HEK293 (cell line): ENCODE measurements around the gene COA8.

Source experiments
- BCL11B ChIP-seq: fragments of 450-650 bp; formaldehyde crosslinking; IDR thresholded peaks from 2 replicates; pipeline ENCODE4 v1.5.1; 2016; ENCODE audit warnings: low read depth, missing biosample characterization, missing genetic modification characterization
- BCL6B ChIP-seq: fragments of 450-650 bp; formaldehyde crosslinking; IDR thresholded peaks from 2 replicates; pipeline ENCODE4 v1.5.1; 2017; ENCODE audit warnings: missing biosample characterization, missing genetic modification characterization
- GFI1B ChIP-seq: fragments of 450-650 bp; formaldehyde crosslinking; IDR thresholded peaks from 2 replicates; pipeline ENCODE4 v1.5.1; 2016; ENCODE audit warnings: missing biosample characterization, missing genetic modification characterization
- GLIS1 ChIP-seq: fragments of 450-650 bp; formaldehyde crosslinking; IDR thresholded peaks from 2 replicates; pipeline ENCODE4 v1.5.1; 2016; ENCODE audit warnings: missing biosample characterization, missing genetic modification characterization
- GLIS2 ChIP-seq: fragments of 450-650 bp; formaldehyde crosslinking; IDR thresholded peaks from 2 replicates; pipeline ENCODE4 v1.5.1; 2016; ENCODE audit warnings: missing biosample characterization, missing genetic modification characterization
- KLF10 ChIP-seq: fragments of 450-650 bp; IDR thresholded peaks from 2 replicates; pipeline ENCODE4 v1.5.1; 2018; ENCODE audit warnings: missing biosample characterization, mild to moderate bottlenecking, missing genetic modification characterization
- MYNN ChIP-seq: fragments of 450-650 bp; formaldehyde crosslinking; IDR thresholded peaks from 2 replicates; pipeline ENCODE4 v1.5.1; 2016; ENCODE audit warnings: missing biosample characterization, missing genetic modification characterization, borderline replicate concordance
- PRDM6 ChIP-seq: fragments of 450-650 bp; formaldehyde crosslinking; IDR thresholded peaks from 2 replicates; pipeline ENCODE4 v1.5.1; 2017; ENCODE audit warnings: missing biosample characterization, missing genetic modification characterization
- SCRT2 ChIP-seq: fragments of 450-650 bp; formaldehyde crosslinking; IDR thresholded peaks from 2 replicates; pipeline ENCODE4 v1.5.1; 2016; ENCODE audit warnings: missing biosample characterization, missing genetic modification characterization
- SP3 ChIP-seq: fragments of 450-650 bp; formaldehyde crosslinking; IDR thresholded peaks from 2 replicates; pipeline ENCODE4 v1.5.1; 2016; ENCODE audit warnings: missing biosample characterization, missing genetic modification characterization
- SP7 ChIP-seq: fragments of 450-650 bp; formaldehyde crosslinking; IDR thresholded peaks from 2 replicates; pipeline ENCODE4 v1.5.1; 2016; ENCODE audit warnings: missing biosample characterization, missing genetic modification characterization
- YY1 ChIP-seq: fragments of 450-650 bp; formaldehyde crosslinking; IDR thresholded peaks from 2 replicates; pipeline ENCODE4 v1.5.1; 2018; ENCODE audit warnings: missing biosample characterization, missing genetic modification characterization
- ZBTB21 ChIP-seq: fragments of 450-650 bp; formaldehyde crosslinking; IDR thresholded peaks from 2 replicates; pipeline ENCODE4 v1.5.1; 2017; ENCODE audit warnings: missing biosample characterization, missing genetic modification characterization
- ZFP69B ChIP-seq: fragments of 450-650 bp; formaldehyde crosslinking; IDR thresholded peaks from 2 replicates; pipeline ENCODE4 v1.5.1; 2016; ENCODE audit warnings: missing biosample characterization, missing genetic modification characterization
- ZNF132 ChIP-seq: fragments of 450-650 bp; formaldehyde crosslinking; IDR thresholded peaks from 2 replicates; pipeline ENCODE4 v1.5.1; 2017; ENCODE audit warnings: missing biosample characterization, missing genetic modification characterization, borderline replicate concordance
- ZNF133 ChIP-seq: fragments of 450-650 bp; formaldehyde crosslinking; IDR thresholded peaks from 2 replicates; pipeline ENCODE4 v1.5.1; 2016; ENCODE audit warnings: missing biosample characterization, missing genetic modification characterization
- ZNF2 ChIP-seq: fragments of 450-650 bp; formaldehyde crosslinking; IDR thresholded peaks from 2 replicates; pipeline ENCODE4 v1.5.1; 2016; ENCODE audit warnings: missing biosample characterization, missing genetic modification characterization
- ZNF214 ChIP-seq: fragments of 450-650 bp; formaldehyde crosslinking; IDR thresholded peaks from 2 replicates; pipeline ENCODE4 v1.5.1; 2017; ENCODE audit warnings: missing biosample characterization, mild to moderate bottlenecking, missing genetic modification characterization, borderline replicate concordance
- ZNF274 ChIP-seq, 2 experiments: fragments of 200-500 bp in 1 of 2; fragments of 450-650 bp in 1 of 2; sonication (Bioruptor generic) in 1 of 2; formaldehyde crosslinking in 1 of 2; IDR thresholded peaks; 2 replicates each; pipeline versions ENCODE4 v1.5.1 to v1.6.1; 2014 to 2016; ENCODE audit warnings: borderline replicate concordance in 1 of 2, inconsistent platforms in 1 of 2, low read length in 1 of 2, missing biosample characterization in 1 of 2, missing genetic modification characterization in 1 of 2
- ZNF292 ChIP-seq: fragments of 450-650 bp; formaldehyde crosslinking; IDR thresholded peaks from 2 replicates; pipeline ENCODE4 v1.5.1; 2016; ENCODE audit warnings: low read depth, missing biosample characterization, missing genetic modification characterization, borderline replicate concordance
- ZNF350 ChIP-seq: fragments of 450-650 bp; formaldehyde crosslinking; IDR thresholded peaks from 2 replicates; pipeline ENCODE4 v1.5.0; 2017; ENCODE audit warnings: missing biosample characterization, mild to moderate bottlenecking, missing genetic modification characterization
- ZNF48 ChIP-seq: fragments of 450-650 bp; formaldehyde crosslinking; IDR thresholded peaks from 2 replicates; pipeline ENCODE4 v1.5.1; 2016; ENCODE audit warnings: missing biosample characterization, missing genetic modification characterization
- ZNF501 ChIP-seq: fragments of 450-650 bp; formaldehyde crosslinking; IDR thresholded peaks from 2 replicates; pipeline ENCODE4 v1.5.1; 2016; ENCODE audit warnings: missing biosample characterization, missing genetic modification characterization
- ZNF510 ChIP-seq: fragments of 450-650 bp; formaldehyde crosslinking; IDR thresholded peaks from 2 replicates; pipeline ENCODE4 v1.5.1; 2018; ENCODE audit warnings: mild to moderate bottlenecking, missing genetic modification characterization, missing biosample characterization; ENCODE audit not compliant: insufficient replicate concordance
- ZNF561 ChIP-seq: fragments of 450-650 bp; IDR thresholded peaks from 2 replicates; pipeline ENCODE4 v1.5.1; 2018; ENCODE audit warnings: missing biosample characterization, missing genetic modification characterization, borderline replicate concordance
- ZNF585B ChIP-seq: fragments of 450-650 bp; formaldehyde crosslinking; IDR thresholded peaks from 2 replicates; pipeline ENCODE4 v1.5.1; 2016; ENCODE audit warnings: missing biosample characterization, missing genetic modification characterization
- ZNF624 ChIP-seq: fragments of 450-650 bp; formaldehyde crosslinking; IDR thresholded peaks from 2 replicates; pipeline ENCODE4 v1.5.1; 2017; ENCODE audit warnings: missing biosample characterization, missing genetic modification characterization
- ZNF664 ChIP-seq: fragments of 450-650 bp; formaldehyde crosslinking; IDR thresholded peaks from 2 replicates; pipeline ENCODE4 v1.5.1; 2016; ENCODE audit warnings: missing biosample characterization, missing genetic modification characterization
- ZNF76 ChIP-seq: fragments of 450-650 bp; formaldehyde crosslinking; IDR thresholded peaks from 2 replicates; pipeline ENCODE4; 2016; ENCODE audit warnings: low read depth, missing biosample characterization, missing genetic modification characterization, borderline replicate concordance
- ZNF777 ChIP-seq: fragments of 450-650 bp; formaldehyde crosslinking; IDR thresholded peaks from 2 replicates; pipeline ENCODE4 v1.5.1; 2017; ENCODE audit warnings: missing biosample characterization, missing genetic modification characterization, borderline replicate concordance
- ZNF792 ChIP-seq: fragments of 450-650 bp; formaldehyde crosslinking; IDR thresholded peaks from 2 replicates; pipeline ENCODE4 v1.5.1; 2016; ENCODE audit warnings: missing biosample characterization, missing genetic modification characterization
- ZSCAN18 ChIP-seq: fragments of 450-650 bp; formaldehyde crosslinking; IDR thresholded peaks from 2 replicates; pipeline ENCODE4 v1.5.1; 2016; ENCODE audit warnings: missing biosample characterization, missing genetic modification characterization
- ZSCAN30 ChIP-seq: fragments of 450-650 bp; IDR thresholded peaks from 2 replicates; pipeline ENCODE4 v1.5.1; 2018; ENCODE audit warnings: missing biosample characterization, mild to moderate bottlenecking, missing genetic modification characterization, moderate library complexity
- TF ChIP-seq, protein P1 (sequence below): IDR thresholded peaks from 2 replicates; pipeline ENCODE4 v1.6.1; 2011; ENCODE audit warnings: mild to moderate bottlenecking, low read depth, low read length, borderline replicate concordance

Gene COA8

GRCh38 chr14:103528587-103529382 is 34.0 kb upstream of the COA8 start, which contains the start of gene TRMT61A (continued):
- TF ChIP-seq BCL11B (tag by site-specific recombination), result no peak
- no peak for TF ChIP-seq ZBTB21 (tag by site-specific recombination)
- no peak for TF ChIP-seq ZNF624 (tag by site-specific recombination)
- no peak for TF ChIP-seq ZNF792 (tag by site-specific recombination)
- TF ChIP-seq ZNF664, result no peak
- TF ChIP-seq ZNF48, result no peak
- peak; percentile 51; the same call in 1 of the 2 replicates for TF ChIP-seq KLF10 (tag by site-specific recombination)
- TF ChIP-seq ZNF214 (tag by site-specific recombination), result no peak
- no peak for TF ChIP-seq ZSCAN18 (tag by site-specific recombination)
- no peak for TF ChIP-seq ZNF132 (tag by site-specific recombination)
- TF ChIP-seq SP7 (tag by site-specific recombination), result 0 out of 2 replicates have a peak, but pooled peaks have one; percentile 40
- no peak for TF ChIP-seq ZNF777 (tag by site-specific recombination)
- TF ChIP-seq ZFP69B (tag by site-specific recombination), result no peak
- 0 out of 2 replicates have a peak, but pooled peaks have one; percentile 38 for TF ChIP-seq ZNF76 (tag by site-specific recombination)
- TF ChIP-seq YY1 (tag by site-specific recombination), result 0 out of 2 replicates have a peak, but pooled peaks have one; percentile 48
- TF ChIP-seq GLIS2, result peak; percentile 51
- TF ChIP-seq ZSCAN30, result peak; percentile 54
- TF ChIP-seq BCL6B (tag by site-specific recombination), result no peak
- TF ChIP-seq SCRT2 (tag by site-specific recombination), result no peak
- TF ChIP-seq ZNF510, result no peak
- no peak for TF ChIP-seq SP3 (tag by site-specific recombination)
- no peak for TF ChIP-seq ZNF350
- peak; percentile 40 for TF ChIP-seq ZNF561 (tag by site-specific recombination)
- TF ChIP-seq GLIS1 (tag by site-specific recombination), result peak; percentile 84
- TF ChIP-seq ZNF274 (IDR thresholded peaks at IDR 0.05; ENCODE audit: low read length), result no peak
- TF ChIP-seq ZNF274 (tag by site-specific recombination; IDR thresholded peaks at IDR 0.05; ENCODE audit: borderline replicate concordance), result no peak
- TF ChIP-seq, protein P1, sequence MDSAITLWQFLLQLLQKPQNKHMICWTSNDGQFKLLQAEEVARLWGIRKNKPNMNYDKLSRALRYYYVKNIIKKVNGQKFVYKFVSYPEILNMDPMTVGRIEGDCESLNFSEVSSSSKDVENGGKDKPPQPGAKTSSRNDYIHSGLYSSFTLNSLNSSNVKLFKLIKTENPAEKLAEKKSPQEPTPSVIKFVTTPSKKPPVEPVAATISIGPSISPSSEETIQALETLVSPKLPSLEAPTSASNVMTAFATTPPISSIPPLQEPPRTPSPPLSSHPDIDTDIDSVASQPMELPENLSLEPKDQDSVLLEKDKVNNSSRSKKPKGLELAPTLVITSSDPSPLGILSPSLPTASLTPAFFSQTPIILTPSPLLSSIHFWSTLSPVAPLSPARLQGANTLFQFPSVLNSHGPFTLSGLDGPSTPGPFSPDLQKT, result no peak
- 0 out of 2 replicates have a peak, but pooled peaks have one; percentile 40 for TF ChIP-seq ZNF2 (tag by site-specific recombination)
- TF ChIP-seq ZNF585B (tag by site-specific recombination), result no peak
- no peak for TF ChIP-seq ZNF133
- no peak for TF ChIP-seq MYNN (tag by site-specific recombination)
- no peak for TF ChIP-seq ZNF292 (tag by site-specific recombination)
- TF ChIP-seq PRDM6, result no peak
- TF ChIP-seq ZNF501 (tag by site-specific recombination), result no peak
- no peak for TF ChIP-seq GFI1B (tag by site-specific recombination)
